Type B pancreatic cell (in vitro differentiated cells): ENCODE measurements around the gene MAP7. TPM values are rescaled to one million over a fixed set of nuclear protein-coding genes. Genes with fewer than 3 reads are reported as not detected.

Experiments used
- DNase-seq: peaks from one replicate; pipeline ENCODE4 v3.0.0; 2021; ENCODE audit warnings: mixed read lengths; ENCODE audit not compliant: unreplicated experiment; ENCODE audit errors: extremely low spot score
- H3K27ac Mint-ChIP-seq: 2 replicates; pipeline ENCODE4 v1.8.0; 2021; ENCODE audit warnings: mild to moderate bottlenecking, mixed read lengths
- H3K27me3 Mint-ChIP-seq: 2 replicates; pipeline ENCODE4 v1.8.0; 2021; ENCODE audit warnings: mixed read lengths
- H3K36me3 Mint-ChIP-seq: 2 replicates; pipeline ENCODE4 v1.8.0; 2021; ENCODE audit warnings: mixed read lengths
- H3K4me1 Mint-ChIP-seq: one replicate; pipeline ENCODE4 v1.8.0; 2021; ENCODE audit warnings: mixed read lengths; ENCODE audit not compliant: unreplicated experiment
- H3K4me3 Mint-ChIP-seq: 2 replicates; pipeline ENCODE4 v1.8.0; 2021; ENCODE audit warnings: mild to moderate bottlenecking, mixed read lengths
- H3K9me3 Mint-ChIP-seq: 2 replicates; pipeline ENCODE4 v1.8.0; 2021; ENCODE audit warnings: mixed read lengths
- CTCF ChIP-seq: fragments of 200-600 bp; sonication (generic); conservative IDR thresholded peaks from 2 replicates; pipeline ENCODE4 v1.5.0; 2021; ENCODE audit warnings: antibody characterized with exemption, mild to moderate bottlenecking
- total RNA-seq: library from RNA; stranded (reverse); gene quantifications from 2 replicates; pipeline ENCODE4 v1.2.1, GENCODE V29; 2021; ENCODE audit warnings: low replicate concordance

MAP7 gene
- total RNA-seq, 1 donor from 2014 or later: 17.8 TPM

GRCh38 chr6:136427378-136427717, 122.9 kb downstream of the MAP7 start:
- Mint-ChIP-seq H3K4me1 (no peaks in the 10 kb centered on the region), H3K9me3 (no peaks in the 10 kb centered on the region), H3K27ac (no peak overlapping the region), H3K27me3 (no peaks in the 10 kb centered on the region), H3K36me3 (no peaks in the 10 kb centered on the region), H3K4me3 (no peak overlapping the region)
- no peak for DNase-seq
- no peak for TF ChIP-seq CTCF

GRCh38 chr6:136426627-136427377, 123.4 kb downstream of the MAP7 start:
- no peak for TF ChIP-seq CTCF
- no peak for DNase-seq
- H3K4me3 Mint-ChIP-seq: no peak overlapping the region
- no peak overlapping the region for H3K27ac Mint-ChIP-seq
- no peaks in the 10 kb centered on the region for H3K27me3 Mint-ChIP-seq
- H3K4me1 Mint-ChIP-seq: no peaks in the 10 kb centered on the region
- H3K9me3 Mint-ChIP-seq: no peaks in the 10 kb centered on the region
- no peaks in the 10 kb centered on the region for H3K36me3 Mint-ChIP-seq

GRCh38 chr6:136425793-136426192, 124.4 kb downstream of the MAP7 start:
- Mint-ChIP-seq H3K4me1 (no peaks in the 10 kb centered on the region), H3K9me3 (no peaks in the 10 kb centered on the region), H3K27me3 (no peaks in the 10 kb centered on the region), H3K36me3 (peaks cover 3% of the 10 kb centered on the region), H3K27ac (no peak overlapping the region), H3K4me3 (no peak overlapping the region)
- no peak for TF ChIP-seq CTCF
- DNase-seq: no peak

GRCh38 chr6:136424901-136425300, 125.3 kb downstream of the MAP7 start:
- H3K4me1 Mint-ChIP-seq: no peaks in the 10 kb centered on the region
- H3K27me3 Mint-ChIP-seq: no peaks in the 10 kb centered on the region
- no peak overlapping the region for H3K4me3 Mint-ChIP-seq
- H3K9me3 Mint-ChIP-seq: no peaks in the 10 kb centered on the region
- no peak for DNase-seq
- TF ChIP-seq CTCF: no peak
- no peak overlapping the region for H3K27ac Mint-ChIP-seq
- H3K36me3 Mint-ChIP-seq: peaks cover 7% of the 10 kb centered on the region

GRCh38 chr6:136424450-136424849, 125.8 kb downstream of the MAP7 start:
- H3K4me1 Mint-ChIP-seq: no peaks in the 10 kb centered on the region
- no peak for DNase-seq
- no peaks in the 10 kb centered on the region for H3K27me3 Mint-ChIP-seq
- H3K9me3 Mint-ChIP-seq: no peaks in the 10 kb centered on the region
- TF ChIP-seq CTCF: no peak
- H3K27ac Mint-ChIP-seq: no peak overlapping the region
- no peak overlapping the region for H3K4me3 Mint-ChIP-seq
- H3K36me3 Mint-ChIP-seq: peaks cover 7% of the 10 kb centered on the region
